ENCODE measurements around the gene COASY. TPM values are rescaled to one million over a fixed set of nuclear protein-coding genes. Genes with fewer than 3 reads are reported as not detected.

The COASY gene
- total RNA-seq, 4 donors from 2014 or later: 42.1 to 95.4 (median 80.2) TPM

DNA sequence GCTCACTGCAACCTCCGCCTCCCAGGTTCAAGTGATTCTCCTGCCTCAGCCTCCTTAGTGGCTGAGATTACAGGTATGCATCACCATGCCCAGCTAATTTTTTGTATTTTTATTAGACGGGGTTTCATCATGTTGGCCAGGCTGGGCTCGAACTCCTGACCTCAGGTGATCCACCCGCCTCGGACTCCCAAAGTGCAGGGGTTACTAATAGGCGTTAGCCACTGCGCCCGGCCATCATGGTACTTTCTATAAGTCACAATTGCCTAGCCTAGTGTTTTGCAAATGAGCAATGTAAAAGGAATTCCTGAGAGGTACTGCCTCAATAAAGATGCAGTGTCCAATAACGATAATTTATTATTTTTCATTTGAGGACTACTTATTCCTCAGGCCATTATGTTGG, 29.5 kb downstream of the COASY start:
- peaks cover 0 to 62% (median 0%) of the 10 kb centered on the region in 3 donors for H3K36me3 ChIP-seq

GRCh38 chr17:42596386-42596785, 34.4 kb downstream of the COASY start:
- Histone ChIP-seq H3K36me3 (peaks cover 0 to 19% (median 0%) of the 10 kb centered on the region in 3 donors), H3K27ac (no peak overlapping the region), H3K9me3 (no peaks in the 10 kb centered on the region), H3K4me3 (no peak overlapping the region), H3K27me3 (no peaks in the 10 kb centered on the region), H3K4me1 (peaks cover 0 to 5% (median 0%) of the 10 kb centered on the region in 4 donors)
- no peak for DNase-seq
- TF ChIP-seq, protein P1, sequence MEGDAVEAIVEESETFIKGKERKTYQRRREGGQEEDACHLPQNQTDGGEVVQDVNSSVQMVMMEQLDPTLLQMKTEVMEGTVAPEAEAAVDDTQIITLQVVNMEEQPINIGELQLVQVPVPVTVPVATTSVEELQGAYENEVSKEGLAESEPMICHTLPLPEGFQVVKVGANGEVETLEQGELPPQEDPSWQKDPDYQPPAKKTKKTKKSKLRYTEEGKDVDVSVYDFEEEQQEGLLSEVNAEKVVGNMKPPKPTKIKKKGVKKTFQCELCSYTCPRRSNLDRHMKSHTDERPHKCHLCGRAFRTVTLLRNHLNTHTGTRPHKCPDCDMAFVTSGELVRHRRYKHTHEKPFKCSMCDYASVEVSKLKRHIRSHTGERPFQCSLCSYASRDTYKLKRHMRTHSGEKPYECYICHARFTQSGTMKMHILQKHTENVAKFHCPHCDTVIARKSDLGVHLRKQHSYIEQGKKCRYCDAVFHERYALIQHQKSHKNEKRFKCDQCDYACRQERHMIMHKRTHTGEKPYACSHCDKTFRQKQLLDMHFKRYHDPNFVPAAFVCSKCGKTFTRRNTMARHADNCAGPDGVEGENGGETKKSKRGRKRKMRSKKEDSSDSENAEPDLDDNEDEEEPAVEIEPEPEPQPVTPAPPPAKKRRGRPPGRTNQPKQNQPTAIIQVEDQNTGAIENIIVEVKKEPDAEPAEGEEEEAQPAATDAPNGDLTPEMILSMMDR (IDR thresholded peaks at IDR 0.05): no peak
- no peak for TF ChIP-seq POLR2A (IDR thresholded peaks at IDR 0.05)

More for the DNA sequence above, 29.5 kb downstream of the COASY start:
- no peak for DNase-seq
- Histone ChIP-seq H3K9me3 (no peaks in the 10 kb centered on the region), H3K27me3 (no peaks in the 10 kb centered on the region), H3K4me3 (no peak overlapping the region), H3K27ac (no peak overlapping the region), H3K4me1 (peaks cover 0 to 8% (median 0%) of the 10 kb centered on the region in 4 donors)
- TF ChIP-seq POLR2A (IDR thresholded peaks at IDR 0.05): no peak
- TF ChIP-seq, protein P1 (IDR thresholded peaks at IDR 0.05): no peak

DNA sequence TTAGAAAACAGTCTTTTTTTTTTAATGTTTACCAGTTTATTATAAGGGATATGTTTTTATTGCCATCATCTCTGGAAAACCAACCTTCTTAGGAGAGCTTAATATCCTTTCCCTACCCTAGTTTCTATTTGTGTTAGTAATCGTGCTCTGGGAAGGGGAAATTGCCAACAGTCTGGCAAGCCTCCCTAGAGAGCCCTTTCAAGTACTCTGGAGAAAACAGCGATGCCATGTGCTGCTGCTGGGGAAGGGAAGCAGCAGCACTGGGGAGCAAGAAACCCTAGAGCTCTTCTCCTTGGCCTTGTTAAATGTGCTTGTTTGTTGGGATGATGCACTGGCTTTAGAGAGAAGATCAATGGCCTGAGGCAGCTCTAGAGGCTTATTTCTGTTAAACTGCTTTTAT, 37.0 kb downstream of the COASY start:
- no peak for DNase-seq
- H3K27ac ChIP-seq: no peak overlapping the region
- TF ChIP-seq, protein P1 (IDR thresholded peaks at IDR 0.05): no peak
- no peak for TF ChIP-seq POLR2A (IDR thresholded peaks at IDR 0.05)
- H3K4me1 ChIP-seq: peaks cover 0 to 5% (median 0%) of the 10 kb centered on the region in 4 donors
- H3K9me3 ChIP-seq: no peaks in the 10 kb centered on the region
- no peak overlapping the region for H3K4me3 ChIP-seq
- H3K36me3 ChIP-seq: peaks cover 0 to 9% (median 0%) of the 10 kb centered on the region in 3 donors
- H3K27me3 ChIP-seq: no peaks in the 10 kb centered on the region

GRCh38 chr17:42603318-42603717, 41.4 kb downstream of the COASY start:
- peaks cover 0 to 4% (median 0%) of the 10 kb centered on the region in 3 donors for H3K36me3 ChIP-seq
- H3K4me3 ChIP-seq: no peak overlapping the region
- peaks cover 0 to 31% (median 12%) of the 10 kb centered on the region in 4 donors for H3K4me1 ChIP-seq
- no peaks in the 10 kb centered on the region for H3K27me3 ChIP-seq
- no peak for DNase-seq
- H3K27ac ChIP-seq: no peak overlapping the region
- TF ChIP-seq POLR2A (IDR thresholded peaks at IDR 0.05): no peak
- TF ChIP-seq, protein P1 (IDR thresholded peaks at IDR 0.05): no peak
- H3K9me3 ChIP-seq: no peaks in the 10 kb centered on the region

- DNase-seq: no peak
- H3K4me1 ChIP-seq: peaks cover 0 to 32% (median 12%) of the 10 kb centered on the region in 4 donors
- TF ChIP-seq POLR2A (IDR thresholded peaks at IDR 0.05): no peak
- TF ChIP-seq, protein P1 (IDR thresholded peaks at IDR 0.05): no peak
- H3K4me3 ChIP-seq: peak overlapping the region in 3 of 4 donors; percentile 77 to 95 (median 92)
- peaks cover 0 to 3% (median 0%) of the 10 kb centered on the region in 3 donors for H3K36me3 ChIP-seq
- no peak overlapping the region for H3K27ac ChIP-seq
- no peaks in the 10 kb centered on the region for H3K27me3 ChIP-seq
- H3K9me3 ChIP-seq: no peaks in the 10 kb centered on the region
Measured at GRCh38 chr17:42607769-42608168, 45.8 kb downstream of the COASY start.
